K562 (cell line): ENCODE data around the gene EEF2K. TPM values are rescaled to one million over a fixed set of nuclear protein-coding genes. Genes with fewer than 3 reads are reported as not detected.

Source experiments
- PKNOX1 ChIP-seq: fragments of 450-650 bp; IDR thresholded peaks from 2 replicates; pipeline ENCODE4 v1.6.1; 2016
- REST ChIP-seq, 2 experiments: fragments of 450-650 bp; formaldehyde crosslinking in 1 of 2; IDR thresholded peaks; 2 replicates each; pipeline versions ENCODE4 v1.4.0 to v1.6.1; 2014 to 2020; ENCODE audit warnings: mild to moderate bottlenecking in 2 of 2, borderline replicate concordance in 1 of 2, low read depth in 1 of 2
- ZBTB12 ChIP-seq: fragments of 250-450 bp; sonication (Bioruptor Pico); IDR thresholded peaks from 2 replicates; pipeline ENCODE4 v1.4.0; 2020
- polyA plus RNA-seq, 8 experiments: library from polyadenylated mRNA; depleted of rRNA in 4 of 8; stranded (reverse) in 5 of 8; unstranded in 3 of 8; fragments of >200 nt; fragmentation: Nextera tagmentation in 2 of 8; fragmentation: Illumina TruSeq in 1 of 8; extraction: Ambion mirVana in 2 of 8; extraction: Trizol in 1 of 8; gene quantifications; 2 replicates each; pipeline versions ENCODE4 v1.2.1 to v1.2.3, GENCODE V29; 2011 to 2014; ENCODE audit warnings: inconsistent platforms in 1 of 8, missing spikeins in 1 of 8
- total RNA-seq, 7 experiments: library from RNA; depleted of rRNA in 6 of 7; stranded (reverse); fragments of >200 nt in 6 of 7; fragmentation: Illumina TruSeq in 2 of 7; extraction: Trizol in 2 of 7; gene quantifications; 2 replicates each; pipeline versions ENCODE4 v1.2.1 to v1.2.3, GENCODE V29; 2011 to 2021; ENCODE audit warnings: low replicate concordance in 1 of 7

Gene EEF2K
- total and polyA plus RNA-seq, 9 of the 15 experiments (the other 6 are each of a cell fraction or from before 2014, with no cell fraction given), result 3.0 to 35.2 (median 12.2) TPM

- peak; percentile 75 for TF ChIP-seq REST (IDR thresholded peaks at IDR 0.05; ENCODE audit: borderline replicate concordance)
- no peak for TF ChIP-seq REST (CRISPR knock-in tag; IDR thresholded peaks at IDR 0.05; ENCODE audit: low read depth)
- TF ChIP-seq PKNOX1, result no peak
- TF ChIP-seq ZBTB12 (CRISPR knock-in tag), result no peak
Observed at GRCh38 chr16:22195695-22196558, 10.2 kb upstream of the EEF2K start (continued).
